Left lung (tissue), 10 donors: ENCODE data around the gene TCERG1L. TPM values are rescaled to one million over a fixed set of nuclear protein-coding genes. Genes with fewer than 3 reads are reported as not detected.

ENCODE experiments used
- ATAC-seq: fragments of 200-7000 bp; cut with Tn5 transposase; one replicate; pipeline ENCODE4 v1.9.1; 2020; ENCODE audit warnings: moderate library complexity
- DNase-seq, 4 donors: peaks; one replicate each; pipeline ENCODE4 v3.0.0-alpha.2; 2013 to 2020
- H3K27ac ChIP-seq, 2 donors: fragments of 200-600 bp; sonication (generic) in 1 of 2; one replicate each; pipeline versions ENCODE4 v1.5.0 to v1.8.0; 2020 to 2021
- H3K27me3 ChIP-seq, 2 donors: fragments of 200-600 bp; sonication (generic) in 1 of 2; one replicate each; pipeline versions ENCODE4 v1.5.0 to v1.8.0; 2020 to 2021
- H3K36me3 ChIP-seq, 2 donors: fragments of 200-600 bp; sonication (generic) in 1 of 2; one replicate each; pipeline versions ENCODE4 v1.5.0 to v1.8.0; 2020 to 2021
- H3K4me1 ChIP-seq, 2 donors: fragments of 200-600 bp; one replicate each; pipeline ENCODE4 v1.8.0; 2021
- H3K4me3 ChIP-seq, 2 donors: fragments of 200-600 bp; sonication (generic) in 1 of 2; one replicate each; pipeline versions ENCODE4 v1.5.0 to v1.8.0; 2020 to 2021; ENCODE audit warnings: mild to moderate bottlenecking in 1 of 2
- H3K9me3 ChIP-seq, 2 donors: fragments of 200-600 bp; sonication (generic) in 1 of 2; one replicate each; pipeline versions ENCODE4 v1.5.0 to v1.8.0; 2020 to 2021
- CTCF ChIP-seq, 2 donors: fragments of 200-600 bp; sonication (generic) in 1 of 2; IDR thresholded peaks; one replicate each; pipeline versions ENCODE4 v1.5.0 to v1.8.0; 2021; ENCODE audit warnings: antibody characterized with exemption in 2 of 2
- intact Hi-C, 2 donors: fragments of 100-400 bp; cut with DNase I; formaldehyde crosslinking; loops; one replicate each; pipeline versions ENCODE4 v1.11.2 to v1.14.2; 2022
- polyA plus RNA-seq, 6 donors: library from polyadenylated mRNA; unstranded; fragments of 120-200 nt; gene quantifications; one replicate each; pipeline ENCODE4 v1.2.1, GENCODE V29; 2013; ENCODE audit not compliant: insufficient read length in 6 of 6
- total RNA-seq, 2 donors: library from RNA; stranded (reverse); fragmentation: NEBNext Ultra II Directional; extraction: Animal tissue kit (Norgen Biotek cat#: 25700); gene quantifications; one replicate each; pipeline ENCODE4 v1.2.1, GENCODE V29; 2021
- donor health status: DM: no; HTN: yes; CAD: no.
- donor health status: DM: no; HTN: no; CAD: no.

Gene TCERG1L
- total and polyA plus RNA-seq, 8 donors = 0.35 to 0.72 (median 0.48) TPM; not detected in 2

- no peak overlapping the region for H3K27ac ChIP-seq
- ATAC-seq = no peak
- no peak for DNase-seq
- TF ChIP-seq CTCF (IDR thresholded peaks at IDR 0.05) = no peak
- no peak overlapping the region for H3K4me3 ChIP-seq
- H3K9me3 ChIP-seq = no peaks in the 10 kb centered on the region
- intact Hi-C loops = no loop called here
- peaks cover 0 to 10% of the 10 kb centered on the region in 2 donors for H3K27me3 ChIP-seq
- no peaks in the 10 kb centered on the region for H3K36me3 ChIP-seq
- H3K4me1 ChIP-seq = no peaks in the 10 kb centered on the region
These were observed 34.9 kb upstream of the TCERG1L start for GRCh38 chr10:131346456-131346855.

GRCh38 chr10:131345691-131346090 lies 34.2 kb upstream of the TCERG1L start:
- no peaks in the 10 kb centered on the region for H3K9me3 ChIP-seq
- H3K27me3 ChIP-seq = peaks cover 0 to 9% of the 10 kb centered on the region in 2 donors
- no peak for TF ChIP-seq CTCF (IDR thresholded peaks at IDR 0.05)
- no peaks in the 10 kb centered on the region for H3K4me1 ChIP-seq
- no peaks in the 10 kb centered on the region for H3K36me3 ChIP-seq
- ATAC-seq (no peak), DNase-seq (no peak)
- H3K4me3 ChIP-seq = no peak overlapping the region
- intact Hi-C loops = no loop called here
- no peak overlapping the region for H3K27ac ChIP-seq

- H3K27ac ChIP-seq = no peak overlapping the region
- ATAC-seq (no peak), DNase-seq (peak in 1 of 4 donors; percentile 56)
- no peaks in the 10 kb centered on the region for H3K4me1 ChIP-seq
- H3K27me3 ChIP-seq = no peaks in the 10 kb centered on the region
- no peaks in the 10 kb centered on the region for H3K36me3 ChIP-seq
- H3K4me3 ChIP-seq = no peak overlapping the region
- TF ChIP-seq CTCF (IDR thresholded peaks at IDR 0.05) = no peak
- intact Hi-C loops = no loop called here
- H3K9me3 ChIP-seq = no peaks in the 10 kb centered on the region
These were observed 33.2 kb upstream of the TCERG1L start for GRCh38 chr10:131344747-131345146.

GRCh38 chr10:131337741-131338140 lies 26.2 kb upstream of the TCERG1L start:
- H3K4me3 ChIP-seq = no peak overlapping the region
- H3K4me1 ChIP-seq = no peaks in the 10 kb centered on the region
- H3K27ac ChIP-seq = no peak overlapping the region
- ATAC-seq = no peak
- DNase-seq = no peak
- intact Hi-C loops = no loop called here
- peaks cover 0 to 9% of the 10 kb centered on the region in 2 donors for H3K27me3 ChIP-seq
- H3K36me3 ChIP-seq = no peaks in the 10 kb centered on the region
- no peak for TF ChIP-seq CTCF (IDR thresholded peaks at IDR 0.05)
- H3K9me3 ChIP-seq = peaks cover 0 to 8% of the 10 kb centered on the region in 2 donors

GRCh38 chr10:131332821-131333220 lies 21.3 kb upstream of the TCERG1L start:
- DNase-seq (no peak), ATAC-seq (no peak)
- Histone ChIP-seq H3K9me3 (peaks cover 0 to 9% of the 10 kb centered on the region in 2 donors), H3K4me3 (no peak overlapping the region), H3K27me3 (peaks cover 0 to 18% of the 10 kb centered on the region in 2 donors), H3K27ac (no peak overlapping the region), H3K4me1 (no peaks in the 10 kb centered on the region), H3K36me3 (no peaks in the 10 kb centered on the region)
- no peak for TF ChIP-seq CTCF (IDR thresholded peaks at IDR 0.05)
- intact Hi-C loops = no loop called here
